OCI-LY7 (cell line): ENCODE measurements around the gene DISC1. TPM values are rescaled to one million over a fixed set of nuclear protein-coding genes. Genes with fewer than 3 reads are reported as not detected.

Experiments used
- BruUV-seq: library from RNA; stranded (reverse); fragments of 400-500 nt; replicated peaks from 2 replicates; lab custom pipeline; 2021; lab: Mats Ljungman, UMichigan
- CTCF ChIA-PET: fragments of 300-600 bp; sonication (Branson Sonifier 250); formaldehyde crosslinking; loops from one replicate; lab custom pipeline; 2022; ENCODE audit warnings: antibody characterized with exemption; ENCODE audit not compliant: unreplicated experiment; lab: Charles Lee
- POLR2A ChIA-PET: fragments of 300-600 bp; sonication (Branson Sonifier 250); formaldehyde crosslinking; loops from one replicate; lab custom pipeline; 2022; ENCODE audit warnings: antibody characterized with exemption; lab: Charles Lee
- DNase-seq: peaks from one replicate; pipeline ENCODE4 v3.0.0-alpha.2; 2015; ENCODE audit warnings: low spot score
- H2AFZ ChIP-seq: fragments of 200-600 bp; sonication (generic), shearing (Covaris generic); 2 replicates; pipeline ENCODE4 v1.6.1; 2014; ENCODE audit warnings: mild to moderate bottlenecking, antibody characterized with exemption, low read length, moderate library complexity
- H3K27ac ChIP-seq: fragments of 200-600 bp; sonication (generic); 2 replicates; pipeline ENCODE4 v1.5.1; 2014; ENCODE audit warnings: mixed run types, low read depth, mild to moderate bottlenecking, moderate library complexity, low read length, inconsistent platforms; ENCODE audit not compliant: poor library complexity, severe bottlenecking
- H3K36me3 ChIP-seq: fragments of 200-600 bp; sonication (generic); 2 replicates; pipeline ENCODE4 v1.6.1; 2014; ENCODE audit warnings: mild to moderate bottlenecking, antibody characterized with exemption, low read length, moderate library complexity, mixed read lengths; ENCODE audit not compliant: insufficient read depth
- H3K4me1 ChIP-seq: fragments of 200-600 bp; sonication (generic); 2 replicates; pipeline ENCODE4 v1.5.1; 2014; ENCODE audit warnings: mild to moderate bottlenecking, low read length; ENCODE audit not compliant: insufficient read depth, poor library complexity, severe bottlenecking
- H3K4me2 ChIP-seq: fragments of 200-600 bp; sonication (generic); 2 replicates; pipeline ENCODE4 v1.6.1; 2014; ENCODE audit warnings: mild to moderate bottlenecking, low read length
- H3K4me3 ChIP-seq: fragments of 200-600 bp; sonication (generic); 2 replicates; pipeline ENCODE4 v1.5.1; 2014; ENCODE audit warnings: mild to moderate bottlenecking, low read depth, low read length; ENCODE audit not compliant: poor library complexity, severe bottlenecking
- H3K79me2 ChIP-seq: fragments of 200-600 bp; sonication (generic); 2 replicates; pipeline ENCODE4 v1.6.1; 2016; ENCODE audit warnings: low read depth, mild to moderate bottlenecking, low read length, moderate library complexity, mixed read lengths; ENCODE audit not compliant: insufficient read depth
- H3K9me2 ChIP-seq: fragments of 200-600 bp; sonication (generic); 2 replicates; pipeline ENCODE4 v1.6.1; 2016; ENCODE audit warnings: mild to moderate bottlenecking, low read length, mixed read lengths; ENCODE audit not compliant: insufficient read depth
- H3K9me3 ChIP-seq: fragments of 200-600 bp; sonication (generic); 2 replicates; pipeline ENCODE4 v1.6.1; 2014; ENCODE audit warnings: mild to moderate bottlenecking, mixed run types, low read length, mixed read lengths
- H4K20me1 ChIP-seq: fragments of 200-600 bp; sonication (generic); 2 replicates; pipeline ENCODE4 v1.6.1; 2014; ENCODE audit warnings: mild to moderate bottlenecking, antibody characterized with exemption, low read length, moderate library complexity, mixed read lengths; ENCODE audit not compliant: insufficient read depth
- EZH2phosphoT487 ChIP-seq: fragments of 200-600 bp; sonication (generic); IDR thresholded peaks from 2 replicates; pipeline ENCODE4 v1.6.1; 2018; ENCODE audit warnings: low read depth, borderline replicate concordance, mild to moderate bottlenecking, mixed run types, antibody characterized with exemption, low read length, moderate library complexity, mixed read lengths
- intact Hi-C: fragments of 100-400 bp; cut with micrococcal nuclease; formaldehyde crosslinking; loops from one replicate; pipeline ENCODE4 v1.10.0; 2022; ENCODE audit not compliant: unreplicated experiment
- total RNA-seq, 2 experiments: library from RNA; depleted of rRNA in 1 of 2; stranded (reverse); fragments of >200 nt in 1 of 2; shearing (Covaris generic) in 1 of 2; gene quantifications; 2 replicates each; pipeline ENCODE4 v1.2.3, GENCODE V29; 2014 to 2022
- TF ChIP-seq, protein P1 (sequence below): fragments of 200-600 bp; sonication (generic); conservative IDR thresholded peaks from 2 replicates; pipeline ENCODE4 v1.5.1; 2014; ENCODE audit warnings: mild to moderate bottlenecking, antibody characterized with exemption, low read length, moderate library complexity, mixed read lengths

Gene DISC1
- total RNA-seq, 2 experiments from 2014 or later = 0.91 TPM; not detected in 1

DNA sequence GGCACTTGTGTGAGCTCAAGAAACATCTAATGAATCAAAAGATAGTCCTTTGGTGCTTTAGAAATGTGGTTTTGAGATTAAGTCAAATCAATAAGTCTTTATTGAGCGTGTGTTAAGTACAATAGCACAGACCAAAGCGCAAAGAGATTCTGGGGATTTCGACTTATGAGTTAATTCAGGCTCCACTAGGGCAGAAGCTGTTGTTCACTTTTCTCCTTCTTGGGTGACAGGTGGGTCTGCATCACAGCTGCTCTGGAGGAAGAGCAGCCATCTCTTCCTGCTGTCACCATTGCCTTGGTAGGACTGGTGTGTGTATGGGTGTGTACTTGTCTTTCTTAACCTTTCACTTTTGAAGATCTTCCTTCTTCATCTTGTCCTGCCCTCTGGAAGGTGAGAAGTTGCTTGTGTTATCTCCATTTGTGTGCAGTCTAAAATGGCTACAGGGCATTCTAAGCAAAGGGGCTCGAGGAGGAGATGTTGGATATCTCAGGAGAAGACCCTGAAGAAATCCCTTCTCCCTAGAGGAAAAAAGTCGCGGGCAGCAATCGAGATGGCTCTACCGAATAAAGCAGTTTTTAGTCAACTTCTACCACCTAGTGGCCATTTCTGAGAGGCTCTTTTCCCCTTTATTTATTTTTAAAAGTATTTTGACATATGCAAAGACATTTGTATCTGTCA, 22.9 kb upstream of the DISC1 start:
- H3K79me2 ChIP-seq = no peaks in the 10 kb centered on the region
- peak overlapping the region; percentile 85 for H2AFZ ChIP-seq
- H3K4me3 ChIP-seq = peak overlapping the region; percentile 66
- H4K20me1 ChIP-seq = no peaks in the 10 kb centered on the region
- ChIA-PET POLR2A (interaction anchor here (0.7 kb wide), 1 partner anchor 46 kb away, joined by 3 read pairs; no protein-coding TSS in a partner anchor), CTCF (no interaction called here)
- H3K36me3 ChIP-seq = no peaks in the 10 kb centered on the region
- peak; percentile 65 for DNase-seq
- intact Hi-C loops = loop anchor here (1.0 to 5.0 kb wide), 3 partner anchors 181 to 686 kb away; partner anchors contain the start of gene EGLN1
- BruUV-seq = no TSS peak
- H3K4me1 ChIP-seq = no peaks in the 10 kb centered on the region
- no peak overlapping the region for H3K27ac ChIP-seq
- peak overlapping the region; percentile 86 for H3K4me2 ChIP-seq
- no peaks in the 10 kb centered on the region for H3K9me3 ChIP-seq
- no peaks in the 10 kb centered on the region for H3K9me2 ChIP-seq
- no peak for TF ChIP-seq EZH2phosphoT487
- TF ChIP-seq, protein P1, sequence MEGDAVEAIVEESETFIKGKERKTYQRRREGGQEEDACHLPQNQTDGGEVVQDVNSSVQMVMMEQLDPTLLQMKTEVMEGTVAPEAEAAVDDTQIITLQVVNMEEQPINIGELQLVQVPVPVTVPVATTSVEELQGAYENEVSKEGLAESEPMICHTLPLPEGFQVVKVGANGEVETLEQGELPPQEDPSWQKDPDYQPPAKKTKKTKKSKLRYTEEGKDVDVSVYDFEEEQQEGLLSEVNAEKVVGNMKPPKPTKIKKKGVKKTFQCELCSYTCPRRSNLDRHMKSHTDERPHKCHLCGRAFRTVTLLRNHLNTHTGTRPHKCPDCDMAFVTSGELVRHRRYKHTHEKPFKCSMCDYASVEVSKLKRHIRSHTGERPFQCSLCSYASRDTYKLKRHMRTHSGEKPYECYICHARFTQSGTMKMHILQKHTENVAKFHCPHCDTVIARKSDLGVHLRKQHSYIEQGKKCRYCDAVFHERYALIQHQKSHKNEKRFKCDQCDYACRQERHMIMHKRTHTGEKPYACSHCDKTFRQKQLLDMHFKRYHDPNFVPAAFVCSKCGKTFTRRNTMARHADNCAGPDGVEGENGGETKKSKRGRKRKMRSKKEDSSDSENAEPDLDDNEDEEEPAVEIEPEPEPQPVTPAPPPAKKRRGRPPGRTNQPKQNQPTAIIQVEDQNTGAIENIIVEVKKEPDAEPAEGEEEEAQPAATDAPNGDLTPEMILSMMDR = peak; percentile 97

DNA sequence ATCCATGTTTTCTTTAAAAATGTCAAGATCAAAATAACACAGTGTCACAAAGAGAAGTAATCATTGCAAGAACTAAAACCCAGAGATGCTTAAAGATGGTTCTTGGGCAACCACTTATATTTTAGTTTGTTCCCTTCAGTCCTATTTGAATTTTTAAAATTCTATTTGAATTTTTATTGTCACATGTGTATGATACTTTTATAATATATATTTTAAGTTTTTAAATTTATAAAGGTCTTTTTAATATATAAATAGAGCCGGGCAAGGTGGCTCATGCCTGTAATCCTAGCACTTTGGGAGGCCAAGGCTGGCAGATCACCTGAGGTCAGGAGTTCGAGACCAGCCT, 22.3 kb upstream of the DISC1 start:
- Histone ChIP-seq H3K27ac (no peak overlapping the region), H3K4me2 (peak overlapping the region; percentile 86), H3K9me3 (no peaks in the 10 kb centered on the region), H3K4me3 (peak overlapping the region; percentile 66), H3K79me2 (no peaks in the 10 kb centered on the region), H3K4me1 (no peaks in the 10 kb centered on the region), H3K9me2 (no peaks in the 10 kb centered on the region), H2AFZ (no peak overlapping the region), H4K20me1 (no peaks in the 10 kb centered on the region), H3K36me3 (no peaks in the 10 kb centered on the region)
- intact Hi-C loops = loop anchor here (1.0 to 5.0 kb wide), 3 partner anchors 182 to 687 kb away; partner anchors contain the start of gene EGLN1
- ChIA-PET POLR2A (no interaction called here), CTCF (no interaction called here)
- no peak for DNase-seq
- BruUV-seq = no TSS peak
- TF ChIP-seq EZH2phosphoT487 = no peak
- TF ChIP-seq, protein P1 = peak; percentile 18; the same call in 1 of the 2 replicates
